ENCODE data around the gene TEKTIP1. TPM values are rescaled to one million over a fixed set of nuclear protein-coding genes. Genes with fewer than 3 reads are reported as not detected.

Gene TEKTIP1
- polyA plus RNA-seq, 1 experiment, result not detected

- DNase-seq (ENCODE audit: low read depth), result no peak
- no peaks in the 10 kb centered on the region for H3K27me3 ChIP-seq (ENCODE audit: control insufficient read depth, insufficient read depth, low read length)
- TF ChIP-seq CTCF (IDR thresholded peaks at IDR 0.05; ENCODE audit: insufficient read depth, low read depth, low read length), result no peak
- peaks cover 13% of the 10 kb centered on the region for H3K36me3 ChIP-seq (ENCODE audit: control insufficient read depth, insufficient read depth, low read length)
- ChIA-PET POLR2A (no interaction called here), CTCF (interaction anchor here (0.8 kb wide), 1 partner anchor 20 kb away, joined by 3 read pairs; no protein-coding TSS in a partner anchor)
- no peak overlapping the region for H3K4me3 ChIP-seq (ENCODE audit: low read depth, low read length)
Observed at GRCh38 chr19:3514930-3515329, 24.0 kb upstream of the TEKTIP1 start.

- no peak for DNase-seq (ENCODE audit: low read depth)
- ChIA-PET CTCF (interaction anchor here (1.2 kb wide), 1 partner anchor 19 kb away, joined by 3 read pairs; no protein-coding TSS in a partner anchor), POLR2A (no interaction called here)
Observed at GRCh38 chr19:3515891-3516422, 23.0 kb upstream of the TEKTIP1 start.

GRCh38 chr19:3516675-3517207, 22.2 kb upstream of the TEKTIP1 start:
- Histone ChIP-seq H3K4me3 (ENCODE audit: low read depth, low read length) (no peak overlapping the region), H3K27me3 (ENCODE audit: control insufficient read depth, insufficient read depth, low read length) (no peaks in the 10 kb centered on the region), H3K36me3 (ENCODE audit: control insufficient read depth, insufficient read depth, low read length) (peaks cover 18% of the 10 kb centered on the region)
- no peak for DNase-seq (ENCODE audit: low read depth)
- no peak for TF ChIP-seq CTCF (IDR thresholded peaks at IDR 0.05; ENCODE audit: insufficient read depth, low read depth, low read length)
- ChIA-PET CTCF (no interaction called here), POLR2A (no interaction called here)

More at GRCh38 chr19:3515891-3516422, 23.0 kb upstream of the TEKTIP1 start:
- H3K36me3 ChIP-seq (ENCODE audit: control insufficient read depth, insufficient read depth, low read length), result peaks cover 19% of the 10 kb centered on the region
- H3K27me3 ChIP-seq (ENCODE audit: control insufficient read depth, insufficient read depth, low read length), result no peaks in the 10 kb centered on the region
- no peak overlapping the region for H3K4me3 ChIP-seq (ENCODE audit: low read depth, low read length)
- no peak for TF ChIP-seq CTCF (IDR thresholded peaks at IDR 0.05; ENCODE audit: insufficient read depth, low read depth, low read length)

GRCh38 chr19:3517638-3518037, 21.3 kb upstream of the TEKTIP1 start:
- TF ChIP-seq CTCF (IDR thresholded peaks at IDR 0.05; ENCODE audit: insufficient read depth, low read depth, low read length), result no peak
- no peak for DNase-seq (ENCODE audit: low read depth)
- CTCF ChIA-PET, result interaction anchor here (1.3 kb wide), 1 partner anchor 13 kb away, joined by 6 read pairs; no protein-coding TSS in a partner anchor
- POLR2A ChIA-PET, result interaction anchor here (0.6 kb wide), 1 partner anchor 23 kb away, joined by 7 read pairs; no protein-coding TSS in a partner anchor
- no peaks in the 10 kb centered on the region for H3K27me3 ChIP-seq (ENCODE audit: control insufficient read depth, insufficient read depth, low read length)
- no peak overlapping the region for H3K4me3 ChIP-seq (ENCODE audit: low read depth, low read length)
- H3K36me3 ChIP-seq (ENCODE audit: control insufficient read depth, insufficient read depth, low read length), result peaks cover 18% of the 10 kb centered on the region

GRCh38 chr19:3518255-3518654, 20.7 kb upstream of the TEKTIP1 start:
- CTCF ChIA-PET, result interaction anchor here (0.9 to 1.3 kb wide), 3 partner anchors 13 to 28 kb away, joined by 3 to 6 read pairs (median 3); no protein-coding TSS in a partner anchor
- DNase-seq (ENCODE audit: low read depth), result no peak
- no peak for TF ChIP-seq CTCF (IDR thresholded peaks at IDR 0.05; ENCODE audit: insufficient read depth, low read depth, low read length)
- Histone ChIP-seq H3K27me3 (ENCODE audit: control insufficient read depth, insufficient read depth, low read length) (no peaks in the 10 kb centered on the region), H3K36me3 (ENCODE audit: control insufficient read depth, insufficient read depth, low read length) (peaks cover 16% of the 10 kb centered on the region), H3K4me3 (ENCODE audit: low read depth, low read length) (no peak overlapping the region)
- POLR2A ChIA-PET, result no interaction called here
